ENCODE results near the gene KMT2E.
"Not testable (repeated sequence)": the region's sequence is repeated elsewhere in the genome, so short reads cannot be mapped to it uniquely, and the experiment has no call there.

KMT2E gene

DNA sequence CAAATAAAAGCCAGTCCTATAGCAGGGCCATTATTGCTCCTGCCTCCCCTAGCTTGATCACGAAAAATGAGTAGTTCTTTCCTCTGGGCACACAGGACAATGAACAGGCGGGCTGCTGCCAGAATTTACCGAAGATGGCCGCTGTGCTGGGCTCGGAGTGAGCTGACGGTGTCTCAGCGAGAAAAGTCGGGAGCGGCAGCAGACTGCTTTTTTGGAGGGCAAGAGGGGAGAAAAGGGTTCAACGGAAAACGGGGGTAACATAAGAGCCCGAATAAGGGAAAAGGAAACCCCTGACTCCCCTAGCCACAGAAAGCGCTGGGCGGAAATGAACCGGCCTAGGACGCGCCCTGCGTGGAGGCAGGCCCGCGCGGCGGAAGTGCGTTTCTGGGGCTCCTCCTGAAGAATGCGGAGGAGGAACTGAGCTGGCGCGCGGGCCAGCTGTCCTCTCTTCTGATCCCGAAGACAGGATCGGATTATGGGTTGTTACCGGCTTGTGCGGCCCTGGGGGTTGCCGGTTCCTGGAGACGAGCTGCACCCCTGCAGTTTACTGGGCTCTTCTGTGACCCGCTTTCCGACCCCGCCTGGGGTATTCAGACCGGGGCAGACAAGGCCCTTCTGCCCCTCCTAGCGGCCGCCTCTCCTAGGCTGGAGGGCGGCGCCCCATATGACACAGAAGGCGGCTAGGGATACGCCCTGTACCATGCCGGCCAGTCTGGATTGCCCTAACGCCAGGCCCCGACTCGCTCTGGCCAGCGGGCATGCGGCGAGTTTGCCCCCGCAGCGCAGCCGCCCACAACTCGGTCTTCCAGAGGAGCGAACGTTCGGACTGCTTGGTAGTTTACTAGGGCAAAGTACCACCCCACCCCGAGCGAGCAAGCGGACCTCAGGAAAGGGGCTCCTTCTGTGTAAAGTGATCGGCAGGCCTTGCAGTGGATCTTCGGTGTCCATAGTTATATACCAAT is 30.1 kb upstream of the KMT2E start:
- DNase-seq = peak; percentile 86

DNA sequence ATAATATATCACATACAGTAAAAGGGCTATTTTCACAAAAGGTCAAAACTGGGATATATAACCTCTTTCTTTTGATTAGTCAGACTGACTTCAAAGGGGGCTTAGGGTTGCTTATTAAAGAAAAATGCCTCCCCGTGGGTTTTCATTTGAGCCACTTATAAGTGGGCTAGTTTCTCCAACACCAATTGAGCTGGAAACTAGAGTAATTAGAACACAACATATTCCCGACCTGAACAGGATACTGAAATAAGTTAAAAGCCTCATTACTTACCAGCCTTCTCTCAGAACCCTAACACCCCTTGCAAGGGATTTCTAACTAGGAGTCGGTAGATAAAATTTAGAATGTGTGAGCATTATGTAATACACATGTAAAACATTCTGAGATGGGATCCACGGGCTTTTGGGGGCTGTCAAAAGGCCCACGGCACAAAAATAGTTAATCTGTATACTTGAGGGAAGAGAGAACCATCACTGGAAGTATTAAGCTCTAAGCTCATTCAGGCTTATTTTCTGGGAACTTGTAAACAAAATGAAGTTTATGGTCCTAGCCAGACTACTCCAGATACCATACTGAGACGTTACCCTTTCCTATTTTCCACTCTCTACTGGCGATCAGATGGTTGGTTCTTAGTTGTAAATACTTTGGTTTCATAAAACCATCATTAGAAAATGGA is 29.3 kb upstream of the KMT2E start:
- DNase-seq = no peak

DNA sequence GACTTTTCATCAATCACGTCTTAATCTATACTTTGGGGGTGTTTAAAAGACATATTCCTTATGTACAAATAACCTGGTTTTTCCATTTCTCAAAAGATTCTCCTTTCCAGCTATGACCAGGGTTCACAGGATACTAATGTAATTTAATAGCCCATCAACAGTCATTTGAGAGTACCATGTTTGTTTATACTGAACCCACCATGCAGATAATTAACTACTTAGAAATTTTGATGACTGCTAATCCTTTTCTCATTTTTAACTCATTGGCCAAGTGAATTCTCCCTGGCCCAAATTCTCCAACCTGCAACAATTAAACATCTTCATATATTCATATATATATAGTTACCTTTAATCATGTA is 28.8 kb upstream of the KMT2E start:
- DNase-seq = no peak

DNA sequence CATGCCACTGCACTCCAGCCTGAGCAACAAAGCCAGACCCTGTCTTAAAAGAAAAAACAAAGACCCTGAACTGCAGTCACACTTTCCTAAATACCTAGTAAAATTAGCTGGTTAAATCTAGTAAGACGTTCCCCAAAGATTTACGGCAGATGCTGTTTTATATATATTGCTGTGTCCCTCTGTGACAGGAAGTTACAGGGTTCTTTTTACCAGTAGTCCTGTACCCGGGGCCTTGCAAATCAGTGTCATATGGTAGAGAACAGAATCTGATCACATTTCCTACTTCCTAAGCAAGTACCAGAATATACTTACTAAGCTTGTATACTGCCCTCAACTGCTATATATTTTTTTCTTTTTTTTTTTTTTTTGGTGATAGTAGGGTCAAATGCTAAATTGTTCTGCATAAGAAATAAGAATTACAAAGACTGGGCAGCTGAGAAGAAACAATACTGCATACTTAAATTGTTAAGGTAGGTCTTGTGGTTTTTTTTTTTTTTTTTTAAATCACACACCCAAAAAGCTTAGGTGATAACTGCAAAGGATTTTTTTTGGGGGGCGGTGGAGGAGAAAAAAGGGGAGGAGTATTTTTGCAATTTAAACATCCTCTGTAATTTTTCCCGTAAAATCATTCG is 27.3 kb upstream of the KMT2E start:
- DNase-seq = no peak

DNA sequence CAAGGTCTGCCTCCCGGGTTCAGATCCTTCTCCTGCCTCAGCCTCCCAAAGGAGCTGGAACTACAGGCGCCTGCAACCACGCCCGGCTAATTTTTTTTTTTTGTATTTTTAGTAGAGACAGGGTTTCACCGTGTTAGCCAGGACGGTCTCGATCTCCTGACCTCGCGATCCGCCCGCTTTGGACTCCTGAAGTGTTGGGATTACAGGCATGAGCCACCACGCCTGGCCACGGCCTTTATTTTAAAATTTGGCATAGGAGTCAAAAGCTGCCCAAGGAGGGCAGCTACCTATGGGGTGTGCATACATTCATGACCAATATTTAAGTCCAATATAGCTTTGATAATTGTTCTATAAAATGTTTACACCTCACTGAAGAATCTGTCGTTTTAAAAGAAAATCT is 26.6 kb upstream of the KMT2E start:
- DNase-seq = not testable (repeated sequence)

DNA sequence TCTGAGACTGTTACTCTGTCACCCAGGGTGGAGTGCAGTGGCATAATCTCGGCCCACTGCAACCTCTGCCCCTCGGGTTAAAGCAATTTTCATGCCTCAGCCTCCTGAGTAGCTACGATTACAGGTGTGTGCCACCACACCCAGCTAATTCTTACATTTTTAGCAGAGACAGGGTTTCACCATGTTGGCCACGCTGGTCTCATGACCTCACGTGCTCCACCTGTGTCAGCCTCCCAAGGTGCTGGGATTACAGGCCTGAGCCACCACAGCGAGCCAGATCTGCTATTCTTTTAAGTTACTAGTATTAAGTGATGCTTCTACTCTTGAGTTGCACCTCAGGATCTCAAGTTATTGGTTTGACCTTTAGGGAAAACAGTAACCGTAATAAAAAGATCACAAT is 23.0 kb upstream of the KMT2E start:
- DNase-seq = no peak

DNA sequence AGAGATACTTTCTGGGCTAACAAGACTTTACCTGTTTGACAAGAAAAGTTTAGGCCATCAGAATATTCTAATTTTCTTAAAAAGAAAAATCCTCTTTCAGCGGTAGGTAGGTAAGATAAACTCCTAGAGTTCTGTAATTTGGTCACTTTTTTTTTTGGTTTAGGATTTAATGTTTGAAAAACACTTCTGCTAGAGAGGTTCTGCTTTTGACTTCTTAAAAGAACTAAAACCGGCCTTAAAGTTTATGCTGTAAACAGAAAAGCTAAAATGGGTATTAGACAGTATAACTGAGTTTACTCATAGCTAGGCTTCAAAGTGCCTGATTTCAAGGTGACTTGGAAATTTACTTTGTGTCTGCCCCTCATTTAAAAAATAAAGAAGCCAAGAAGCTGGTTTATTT is 21.7 kb upstream of the KMT2E start:
- no peak for DNase-seq

DNA sequence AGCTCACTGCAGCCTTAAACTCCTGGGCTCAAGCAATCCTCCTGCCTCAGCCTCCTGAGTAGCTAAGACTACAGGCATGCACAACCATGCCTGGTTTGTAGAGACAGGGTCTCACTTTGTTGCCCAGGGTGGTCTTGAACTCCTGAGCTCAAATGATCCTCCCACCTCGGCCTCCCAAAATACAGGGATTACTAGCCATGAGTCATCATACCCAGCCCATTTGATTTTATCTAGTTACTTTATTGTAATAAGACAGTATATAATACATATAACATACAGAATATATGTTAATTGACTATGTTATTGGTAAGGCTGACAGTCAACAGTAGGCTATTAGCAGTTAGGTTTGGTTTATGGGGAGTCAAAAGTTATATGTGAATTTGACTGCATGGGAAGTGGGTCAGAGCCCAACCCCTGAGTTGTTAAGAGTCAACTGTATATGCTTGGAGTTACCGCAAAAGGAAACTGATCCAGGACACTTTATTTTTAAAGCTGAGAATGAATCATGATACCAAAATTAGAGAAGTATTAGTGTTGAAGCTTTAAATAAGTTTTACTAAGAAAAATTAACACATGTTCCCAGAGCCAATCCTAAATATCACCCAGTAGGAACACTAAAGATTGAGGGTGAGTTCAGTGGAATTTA is 20.7 kb upstream of the KMT2E start:
- no peak for DNase-seq

DNA sequence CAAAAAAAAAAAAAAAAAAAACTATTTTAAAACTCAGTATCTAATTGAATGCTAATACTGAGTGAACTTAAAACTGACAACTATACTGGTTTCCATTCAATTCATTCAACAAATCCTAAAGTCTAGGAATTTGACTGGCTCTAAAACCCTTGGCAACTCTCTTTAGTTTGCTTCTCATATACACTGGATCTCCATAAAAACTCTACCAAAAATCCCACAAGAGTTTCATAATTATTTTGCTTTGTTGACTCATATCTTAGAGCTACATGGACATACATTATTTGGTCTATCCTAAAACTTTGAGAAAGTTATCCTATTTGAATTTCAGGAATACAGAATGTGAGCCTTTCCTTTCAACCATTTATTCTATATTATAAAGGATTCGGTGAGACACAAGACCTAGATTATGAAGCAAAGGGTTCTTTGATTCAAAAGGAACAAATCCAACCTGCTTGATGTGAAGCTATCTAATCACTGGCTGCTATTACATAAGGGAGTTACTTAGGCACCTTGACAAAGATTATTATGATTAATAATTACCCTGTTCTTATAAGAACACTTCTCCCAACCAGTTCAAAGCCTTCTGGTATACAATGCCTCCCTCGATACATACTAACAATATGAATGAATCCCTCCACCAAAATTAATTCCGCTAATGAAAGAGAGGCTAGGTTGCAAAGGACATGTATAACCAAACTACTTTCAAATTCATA is 15.8 kb upstream of the KMT2E start:
- no peak for DNase-seq

DNA sequence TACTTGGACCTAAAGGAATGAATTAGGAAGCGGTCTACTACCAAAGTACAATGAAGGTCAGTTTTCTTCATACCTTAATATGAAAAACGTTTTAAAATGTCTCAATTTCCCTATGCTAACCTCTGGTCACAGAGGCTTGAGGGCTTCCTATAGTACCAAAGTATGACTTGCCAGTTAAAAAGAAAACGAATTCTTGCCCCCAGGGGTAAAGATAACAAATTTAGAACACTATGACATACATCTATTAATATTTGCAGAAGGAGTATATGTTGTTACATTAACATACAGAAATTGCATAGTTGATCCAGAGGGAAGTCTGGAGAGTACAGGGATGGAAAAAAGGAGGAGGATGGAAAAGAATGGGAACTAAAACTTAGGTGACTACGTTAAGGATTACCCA is 13.8 kb upstream of the KMT2E start:
- no peak for DNase-seq

DNA sequence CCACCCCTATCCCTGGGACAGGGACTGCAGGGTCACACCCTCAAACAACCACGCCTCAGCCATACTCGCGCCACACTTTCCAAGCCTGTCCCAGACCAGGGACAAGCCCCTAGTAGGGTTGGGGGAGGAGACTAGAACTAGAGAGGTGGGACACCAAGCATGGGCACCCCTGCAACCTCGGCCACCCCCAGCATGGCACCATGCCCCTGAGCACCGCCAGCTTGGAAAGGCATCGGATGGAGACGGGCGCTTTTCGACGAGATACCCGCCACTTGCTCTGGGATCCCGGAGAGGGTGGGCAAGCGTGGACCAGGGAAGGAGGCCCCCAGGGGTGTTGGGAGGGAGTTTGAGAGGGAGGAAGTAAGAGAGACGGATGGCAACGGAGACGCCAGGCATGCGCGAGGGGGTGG is 13.1 kb upstream of the KMT2E start:
- no peak for DNase-seq

DNA sequence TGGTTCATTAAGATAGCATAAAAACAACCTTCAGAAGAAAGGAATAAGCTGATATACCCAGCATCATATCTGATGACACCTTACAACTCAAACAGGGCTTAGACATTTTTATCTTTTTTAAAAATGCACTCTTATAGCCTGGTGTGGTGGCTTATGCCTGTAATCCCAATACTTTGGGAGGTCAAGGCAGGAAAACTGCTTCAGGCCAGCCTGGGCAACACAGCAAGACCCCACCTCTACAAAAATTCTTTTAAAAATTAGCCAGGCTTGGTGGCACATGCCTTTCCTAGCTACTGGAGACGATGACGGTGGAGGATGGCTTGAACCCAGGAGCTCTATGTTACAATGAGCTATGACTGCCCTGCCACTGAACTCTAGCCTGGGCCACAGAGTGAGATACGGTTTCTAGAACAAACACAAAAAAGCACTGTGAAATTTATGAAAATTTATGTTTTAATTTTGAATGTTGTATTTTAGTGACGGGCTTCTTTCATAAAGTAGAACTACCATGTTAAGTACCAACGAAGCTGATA is 12.3 kb upstream of the KMT2E start:
- no peak for DNase-seq

DNA sequence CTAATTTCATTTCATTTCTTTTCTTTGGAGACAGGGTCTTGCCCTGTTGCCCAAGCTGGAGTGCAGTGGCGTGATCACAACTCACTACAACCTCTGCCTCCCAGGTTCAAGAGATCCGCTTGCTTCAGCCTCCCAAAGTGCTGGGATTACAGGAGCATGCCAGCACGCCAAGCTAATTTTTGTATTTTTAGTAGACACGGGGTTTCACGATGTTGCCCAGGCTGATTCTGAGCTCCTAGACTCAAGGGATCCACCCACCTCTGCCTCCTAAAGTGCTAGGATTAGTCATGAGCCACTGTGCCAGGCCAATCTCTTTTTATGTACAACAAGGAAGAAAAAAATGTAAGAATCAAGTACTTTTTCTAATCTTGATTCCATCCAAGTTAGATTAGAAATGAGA is 10.7 kb upstream of the KMT2E start:
- no peak for DNase-seq

DNA sequence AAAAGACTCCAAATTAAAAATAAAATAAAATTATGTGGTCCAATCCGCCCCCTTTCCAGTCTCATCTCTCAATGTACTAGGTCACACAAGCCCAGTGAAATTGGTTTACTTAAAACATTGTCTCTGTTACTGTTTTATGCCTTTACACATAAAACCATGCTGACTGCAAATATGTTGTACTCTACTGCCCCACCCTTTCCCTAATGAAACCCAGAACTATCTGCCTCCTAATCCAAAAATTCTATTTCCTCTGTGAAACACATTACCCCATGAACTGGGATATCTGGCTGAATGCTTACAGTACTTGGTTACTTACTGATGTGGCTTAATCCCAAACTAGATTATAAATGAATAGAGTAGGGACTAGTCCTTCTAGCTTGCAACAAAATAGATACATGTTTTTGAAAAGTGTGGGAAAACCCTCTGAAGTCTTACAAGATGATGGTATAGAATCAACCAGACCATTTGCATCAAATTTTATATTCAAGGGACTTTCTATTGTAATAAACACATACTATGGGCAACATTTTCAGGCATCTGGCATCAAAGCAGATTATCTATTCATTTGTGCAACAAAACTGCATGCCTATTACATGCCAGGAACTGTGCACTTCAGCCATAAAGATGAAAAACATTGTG is 10.0 kb upstream of the KMT2E start:
- DNase-seq = no peak

DNA sequence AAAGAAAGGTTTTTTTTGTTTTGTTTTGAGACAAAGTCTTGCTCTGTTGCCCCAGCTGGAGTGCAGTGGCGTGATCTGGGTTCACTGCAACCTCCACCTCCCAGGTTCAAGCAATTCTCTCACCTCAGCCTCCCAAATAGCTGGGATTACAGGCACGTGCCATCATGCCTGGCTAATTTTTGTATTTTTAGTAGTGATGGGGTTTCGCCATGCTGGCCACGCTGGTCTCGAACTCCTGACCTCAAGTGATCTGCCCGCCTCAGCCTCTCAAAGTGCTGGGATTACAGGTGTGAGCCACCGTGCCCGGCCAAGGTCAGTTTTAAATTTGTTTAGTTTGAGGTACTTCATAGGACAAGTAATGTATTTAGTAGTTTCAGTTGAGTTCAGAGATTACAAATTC is 9.0 kb upstream of the KMT2E start:
- not testable (repeated sequence) for DNase-seq

DNA sequence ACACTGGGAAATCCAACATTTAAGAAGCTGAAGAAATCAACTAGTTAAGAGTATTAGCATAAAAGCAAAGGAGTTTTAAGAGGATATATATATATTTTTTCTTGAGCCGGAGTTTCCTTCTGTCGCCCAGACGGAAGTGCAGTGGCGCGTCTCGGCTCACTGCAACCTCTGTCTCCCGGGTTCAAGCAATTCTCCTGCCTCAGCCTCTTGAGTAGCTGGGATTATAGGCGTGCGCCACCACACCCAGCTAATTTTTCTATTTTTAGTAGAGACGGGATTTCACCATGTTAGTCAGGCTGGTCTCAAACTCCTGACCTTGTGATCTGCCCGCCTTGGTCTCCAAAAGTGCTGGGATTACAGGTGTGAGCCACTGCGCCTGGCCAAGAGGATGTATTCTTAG is 8.5 kb upstream of the KMT2E start:
- not testable (repeated sequence) for DNase-seq

DNA sequence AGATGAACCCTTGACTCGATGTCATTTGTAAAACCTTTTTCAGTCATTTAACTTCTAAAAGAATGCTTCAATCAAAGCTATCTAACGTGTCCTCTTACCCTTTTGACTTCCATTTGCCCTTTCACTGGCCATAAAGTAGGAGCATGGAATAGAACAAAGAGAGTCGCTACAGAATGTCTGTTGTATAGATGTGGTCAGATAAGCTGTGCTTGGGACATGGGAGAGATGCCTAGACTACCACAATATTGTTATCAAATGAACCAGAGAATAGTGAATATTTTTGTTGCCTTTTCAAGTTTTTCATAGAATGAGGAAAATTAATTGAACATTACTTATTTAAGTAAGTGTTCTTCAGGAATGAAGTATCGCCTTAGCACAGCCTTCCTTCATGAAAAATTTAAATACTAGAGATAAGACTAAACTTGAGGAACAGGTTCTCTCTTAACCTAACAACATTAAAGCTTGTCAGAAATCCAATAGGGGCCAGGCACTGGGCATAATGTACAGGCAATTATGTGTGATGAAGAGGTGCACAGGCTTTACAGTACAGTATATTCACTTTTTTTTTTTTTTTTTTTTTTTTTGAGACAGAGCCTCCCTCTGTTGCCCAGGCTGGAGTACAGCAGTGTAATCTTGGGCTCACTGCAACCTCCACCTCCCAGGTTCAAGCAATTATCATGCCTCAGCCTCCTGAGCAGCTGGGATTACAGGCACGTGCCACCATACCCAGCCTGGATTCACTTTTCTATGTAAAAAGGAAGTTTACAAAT is 7.5 kb upstream of the KMT2E start:
- DNase-seq = no peak

DNA sequence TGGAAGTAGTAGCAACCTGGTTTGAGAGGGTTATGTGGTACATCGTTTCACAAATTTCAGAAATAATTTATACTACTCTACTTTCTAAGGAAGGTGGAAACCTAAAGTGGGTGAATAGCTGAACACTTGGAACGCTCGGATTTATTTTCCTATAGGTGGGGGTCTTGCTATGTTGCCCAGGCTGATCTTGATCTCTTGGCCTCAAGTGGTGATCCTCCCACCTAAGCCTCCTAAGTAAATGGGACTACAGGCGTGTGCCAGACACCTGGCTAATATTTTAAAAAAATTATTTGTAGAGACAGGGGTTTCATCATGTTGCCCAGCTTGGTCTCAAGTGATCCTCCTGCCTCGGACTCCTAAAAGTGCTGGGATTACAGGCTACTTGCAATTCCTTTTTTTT is 6.7 kb upstream of the KMT2E start:
- DNase-seq = no peak

DNA sequence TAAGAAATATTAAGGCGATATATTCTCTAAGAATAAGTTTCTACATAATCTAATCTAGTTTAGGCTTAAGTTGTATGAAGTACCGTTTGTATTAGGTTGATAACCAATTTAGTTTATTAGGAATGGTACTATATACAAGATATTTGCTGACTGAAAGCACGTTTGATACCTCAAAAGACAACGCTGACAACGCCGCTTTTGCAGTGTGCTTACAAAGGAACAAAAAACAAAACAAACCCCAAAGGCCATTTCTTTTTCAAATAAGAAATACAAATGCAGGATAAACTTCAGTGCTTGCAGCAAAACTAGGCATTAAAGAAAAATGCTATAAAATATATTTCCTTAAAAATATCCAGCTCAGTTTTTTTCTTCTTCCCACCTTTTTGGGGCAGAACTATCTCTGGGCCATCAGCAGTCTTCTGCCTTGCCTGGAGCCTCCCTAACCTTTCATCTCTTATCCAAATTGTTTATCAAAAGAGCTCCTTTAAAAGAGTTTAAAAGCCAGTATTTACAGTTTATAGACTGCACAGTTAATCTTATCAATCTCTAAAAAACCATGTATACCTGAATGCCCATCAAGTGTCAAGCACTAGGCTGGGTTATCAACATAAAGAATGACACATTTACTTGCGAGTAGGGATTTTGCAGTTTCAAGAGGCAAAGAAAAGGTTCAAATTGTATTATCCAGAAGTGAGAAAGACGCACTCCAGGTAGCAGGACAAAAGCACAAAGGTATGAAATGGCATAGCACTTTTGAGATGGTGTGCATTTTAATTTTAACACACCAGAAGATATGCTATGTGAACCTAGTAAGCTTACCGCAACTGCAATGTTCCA is 4.1 kb upstream of the KMT2E start:
- no peak for DNase-seq

DNA sequence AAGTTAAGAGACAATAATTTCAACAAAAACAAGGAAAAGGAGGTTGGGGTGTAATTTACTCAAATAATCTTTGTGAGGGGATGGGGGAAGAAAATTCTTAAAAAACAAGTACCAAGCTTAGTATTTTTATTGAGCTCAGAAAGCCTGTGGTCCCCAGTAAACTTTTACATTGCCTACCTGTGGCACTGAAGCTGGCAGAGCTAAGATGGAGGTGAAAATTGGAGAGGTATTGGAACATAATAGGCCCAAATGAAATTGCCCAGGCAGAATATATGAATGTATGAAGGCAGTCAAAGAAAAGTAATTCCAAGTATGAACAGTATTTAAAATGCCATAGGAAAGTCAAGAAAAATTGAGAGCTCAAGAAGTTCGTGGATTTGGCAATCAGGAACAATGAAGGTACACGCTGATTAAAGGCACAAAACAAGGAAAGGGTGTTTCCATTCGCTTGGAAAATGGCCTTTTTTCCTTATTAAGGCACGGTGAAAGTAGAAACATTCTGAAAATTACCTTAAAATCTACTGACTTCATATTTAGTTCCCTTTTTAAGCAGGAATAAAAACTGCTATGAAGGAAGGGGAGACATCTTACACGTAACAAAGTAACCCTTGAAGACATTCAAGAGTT is 3.4 kb upstream of the KMT2E start:
- peak; percentile 40 for DNase-seq
